Mesendoderm (in vitro differentiated cells): ENCODE results near the gene LHX1.
A peak's percentile ranks its signal among the peaks of the same experiment; 100 is the strongest.

Source experiments
- DNase-seq: peaks from one replicate; pipeline ENCODE4 v3.0.0; 2013
- H2AK5ac ChIP-seq: 2 replicates; pipeline ENCODE4 v1.6.1; 2013; ENCODE audit warnings: low read length, inconsistent platforms
- H2BK120ac ChIP-seq: 2 replicates; pipeline ENCODE4 v1.6.1; 2013; ENCODE audit warnings: low read depth, mild to moderate bottlenecking, low read length, moderate library complexity, mixed read lengths
- H2BK15ac ChIP-seq: replicated peaks from 2 replicates; pipeline ENCODE4 v1.6.1; 2013; ENCODE audit warnings: low read depth, mild to moderate bottlenecking, moderate library complexity
- H2BK5ac ChIP-seq: 2 replicates; pipeline ENCODE4 v1.6.1; 2013; ENCODE audit warnings: low read length, inconsistent platforms
- H3K18ac ChIP-seq: 2 replicates; pipeline ENCODE4 v1.6.1; 2013; ENCODE audit warnings: mild to moderate bottlenecking, low read length, mixed read lengths
- H3K23ac ChIP-seq: one replicate; pipeline ENCODE4 v1.6.1; 2013; ENCODE audit warnings: low read length
- H3K27ac ChIP-seq: 2 replicates; pipeline ENCODE4 v1.5.1; 2013; ENCODE audit warnings: low read depth, mild to moderate bottlenecking, inconsistent platforms, low read length, moderate library complexity
- H3K27me3 ChIP-seq: 2 replicates; pipeline ENCODE4 v1.6.1; 2013; ENCODE audit warnings: low read length, control low read depth, mild to moderate bottlenecking, inconsistent platforms; ENCODE audit not compliant: insufficient read depth, poor library complexity
- H3K36me3 ChIP-seq: 2 replicates; pipeline ENCODE4 v1.6.1; 2013; ENCODE audit warnings: low read length, inconsistent platforms; ENCODE audit not compliant: control insufficient read depth, insufficient read depth
- H3K4ac ChIP-seq: one replicate; pipeline ENCODE4 v1.6.1; 2013; ENCODE audit warnings: low read depth, mild to moderate bottlenecking, low read length, moderate library complexity
- H3K4me1 ChIP-seq: 2 replicates; pipeline ENCODE4 v1.6.1; 2013; ENCODE audit warnings: low read depth, low read length, inconsistent platforms; ENCODE audit not compliant: control insufficient read depth
- H3K4me2 ChIP-seq: 2 replicates; pipeline ENCODE4 v1.6.1; 2013; ENCODE audit warnings: low read length
- H3K4me3 ChIP-seq: 2 replicates; pipeline ENCODE4 v1.5.1; 2013; ENCODE audit warnings: mild to moderate bottlenecking, low read length
- H3K56ac ChIP-seq: one replicate; pipeline ENCODE4 v1.6.1; 2013; ENCODE audit warnings: low read length
- H3K79me1 ChIP-seq: 2 replicates; pipeline ENCODE4 v1.6.1; 2013; ENCODE audit warnings: low read length, inconsistent platforms
- H3K79me2 ChIP-seq: 2 replicates; pipeline ENCODE4 v1.6.1; 2013; ENCODE audit warnings: mild to moderate bottlenecking, low read length; ENCODE audit not compliant: control insufficient read depth, insufficient read depth
- H3K9ac ChIP-seq: 2 replicates; pipeline ENCODE4 v1.6.1; 2013; ENCODE audit warnings: low read length, inconsistent platforms
- H4K5ac ChIP-seq: one replicate; pipeline ENCODE4 v1.6.1; 2013; ENCODE audit warnings: low read length
- H4K8ac ChIP-seq: one replicate; pipeline ENCODE4 v1.6.1; 2013; ENCODE audit warnings: low read depth, mild to moderate bottlenecking, control low read depth, low read length, moderate library complexity
- WGBS: extraction: QIAGEN DNeasy Blood & Tissue Kit; methylation state at CpG from one replicate; pipeline ENCODE4 v1.1.7; 2013; ENCODE audit warnings: low lambda C conversion rate, missing lambda C conversion rate; ENCODE audit not compliant: insufficient coverage; ENCODE audit errors: extremely low coverage; 5-methylcytosine and 5-hydroxymethylcytosine counted together

The LHX1 gene

DNA sequence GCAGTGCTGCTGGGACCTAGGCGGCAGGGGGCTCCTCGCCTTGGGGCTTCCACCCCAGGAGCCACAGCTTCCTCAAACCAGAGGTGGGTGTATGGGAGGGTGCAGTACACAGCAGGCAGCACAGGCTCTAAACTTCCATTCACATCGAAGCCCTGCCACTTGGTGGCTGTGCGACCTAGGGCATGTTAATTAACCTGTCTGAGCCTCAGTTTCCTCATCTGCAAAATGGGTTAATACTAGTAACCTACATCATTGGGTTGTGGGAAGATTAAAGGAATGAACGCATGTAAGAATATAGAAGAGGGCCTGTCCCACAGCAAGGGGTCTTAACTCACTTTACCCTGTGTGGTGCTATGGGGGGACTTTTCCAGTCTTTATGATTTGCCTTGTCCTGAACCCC lies 26.8 kb upstream of the LHX1 start:
- WGBS: no CpG with 5 or more reads among the region's 5 CpGs

DNA sequence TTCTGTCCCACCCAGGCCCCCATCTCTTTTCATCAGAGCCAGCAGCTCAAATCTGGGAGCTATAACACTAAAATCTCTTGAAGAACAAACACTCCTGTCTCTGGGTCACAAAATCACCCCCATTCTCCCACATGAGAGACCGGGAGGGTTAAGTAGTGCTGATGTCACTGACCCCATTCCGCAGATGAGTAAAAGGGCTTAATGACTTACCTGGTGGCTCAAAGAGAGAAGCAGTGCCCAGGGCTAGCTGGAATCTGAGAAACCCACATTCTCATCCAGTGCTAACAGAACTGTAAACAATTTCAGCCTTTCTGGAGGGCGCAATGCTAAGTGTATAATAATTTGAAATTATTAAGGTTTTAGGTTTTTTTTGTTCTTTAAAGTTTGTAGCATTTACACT lies 26.3 kb upstream of the LHX1 start:
- no peak overlapping the region for H2BK15ac ChIP-seq
- no peak overlapping the region for H3K4me3 ChIP-seq
- H3K27ac ChIP-seq: no peak overlapping the region
- no peaks in the 10 kb centered on the region for H3K79me2 ChIP-seq
- WGBS: no CpG with 5 or more reads among the region's 3 CpGs
- H3K18ac ChIP-seq: no peak overlapping the region
- no peaks in the 10 kb centered on the region for H3K36me3 ChIP-seq
- H3K4me1 ChIP-seq: peaks cover 5% of the 10 kb centered on the region
- no peaks in the 10 kb centered on the region for H3K79me1 ChIP-seq
- no peak overlapping the region for H3K4me2 ChIP-seq
- no peak overlapping the region for H3K56ac ChIP-seq
- H2BK5ac ChIP-seq: no peak overlapping the region
- no peak overlapping the region for H3K4ac ChIP-seq
- H3K23ac ChIP-seq: no peak overlapping the region
- no peak overlapping the region for H3K9ac ChIP-seq
- no peak overlapping the region for H4K5ac ChIP-seq
- no peak overlapping the region for H2AK5ac ChIP-seq
- no peak for DNase-seq
- H2BK120ac ChIP-seq: no peak overlapping the region
- H3K27me3 ChIP-seq: no peaks in the 10 kb centered on the region
- H4K8ac ChIP-seq: no peak overlapping the region

More for the DNA sequence above, 26.8 kb upstream of the LHX1 start:
- Histone ChIP-seq H4K8ac (no peak overlapping the region), H4K5ac (no peak overlapping the region), H2AK5ac (no peak overlapping the region), H3K4me2 (no peak overlapping the region), H3K4me1 (peaks cover 5% of the 10 kb centered on the region), H2BK15ac (no peak overlapping the region), H3K27ac (no peak overlapping the region), H3K36me3 (no peaks in the 10 kb centered on the region), H3K4me3 (no peak overlapping the region), H3K9ac (no peak overlapping the region), H3K79me2 (no peaks in the 10 kb centered on the region), H3K23ac (no peak overlapping the region), H3K56ac (no peak overlapping the region), H2BK5ac (no peak overlapping the region), H3K79me1 (no peaks in the 10 kb centered on the region), H3K18ac (no peak overlapping the region), H3K4ac (no peak overlapping the region), H2BK120ac (no peak overlapping the region), H3K27me3 (no peaks in the 10 kb centered on the region)
- no peak for DNase-seq

DNA sequence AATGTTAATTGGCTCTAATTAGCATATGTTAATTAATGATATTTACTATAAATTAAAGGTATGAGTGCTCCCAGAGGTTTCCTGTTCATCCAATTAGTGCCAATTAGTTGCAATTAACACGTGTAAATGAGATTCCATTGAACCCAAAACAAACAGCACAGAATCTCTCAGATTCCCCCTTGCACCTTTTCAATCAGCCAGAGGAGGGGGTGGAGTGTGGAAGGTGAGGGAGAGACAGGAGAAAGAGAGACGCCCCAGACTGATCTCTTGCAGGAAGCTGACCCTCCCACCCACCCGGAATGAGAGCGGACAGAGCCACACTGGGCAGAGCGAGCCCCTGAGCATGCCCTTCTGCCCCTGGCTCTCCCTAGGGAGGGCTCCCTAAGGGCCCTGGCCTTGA lies 24.1 kb upstream of the LHX1 start:
- H3K4me1 ChIP-seq: peaks cover 7% of the 10 kb centered on the region
- no peak overlapping the region for H4K5ac ChIP-seq
- no peak overlapping the region for H3K56ac ChIP-seq
- H2BK15ac ChIP-seq: no peak overlapping the region
- peak; percentile 54 for DNase-seq
- no CpG with 5 or more reads among the region's 5 CpGs for WGBS
- no peak overlapping the region for H3K27ac ChIP-seq
- no peak overlapping the region for H2BK120ac ChIP-seq
- H3K36me3 ChIP-seq: no peaks in the 10 kb centered on the region
- H3K4me2 ChIP-seq: no peak overlapping the region
- H3K4me3 ChIP-seq: no peak overlapping the region
- no peaks in the 10 kb centered on the region for H3K79me1 ChIP-seq
- no peak overlapping the region for H3K4ac ChIP-seq
- no peak overlapping the region for H2BK5ac ChIP-seq
- H2AK5ac ChIP-seq: no peak overlapping the region
- H3K23ac ChIP-seq: no peak overlapping the region
- H3K27me3 ChIP-seq: no peaks in the 10 kb centered on the region
- no peaks in the 10 kb centered on the region for H3K79me2 ChIP-seq
- H3K9ac ChIP-seq: no peak overlapping the region
- H4K8ac ChIP-seq: no peak overlapping the region
- peak overlapping the region; percentile 24 for H3K18ac ChIP-seq

DNA sequence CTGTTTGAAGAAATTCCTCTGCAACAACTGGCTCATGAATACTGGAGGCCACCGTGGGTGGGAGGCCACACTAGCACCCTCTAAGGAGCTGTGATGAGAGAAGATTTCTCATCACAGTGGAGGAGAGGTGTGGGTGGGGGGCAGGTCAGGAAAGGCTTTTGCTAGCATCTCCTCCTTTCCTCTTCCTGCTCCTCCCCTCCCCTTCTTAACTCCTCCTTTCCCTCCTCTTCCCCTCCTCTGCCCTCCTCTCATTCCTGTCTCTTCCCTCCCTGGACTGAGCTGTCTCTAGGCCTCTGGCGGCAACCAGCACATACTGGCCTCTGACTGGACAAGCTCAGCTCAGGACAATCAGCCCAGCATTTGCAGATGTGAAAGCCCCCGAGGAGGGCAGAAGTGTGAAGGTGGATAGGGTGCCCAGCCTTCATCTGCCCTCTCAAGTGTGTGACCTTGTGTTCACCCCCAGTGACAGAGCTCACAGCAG lies 19.0 kb upstream of the LHX1 start:
- H4K5ac ChIP-seq: no peak overlapping the region
- no peak overlapping the region for H3K27ac ChIP-seq
- H3K36me3 ChIP-seq: no peaks in the 10 kb centered on the region
- no peak overlapping the region for H2BK5ac ChIP-seq
- no peaks in the 10 kb centered on the region for H3K79me1 ChIP-seq
- no CpG with 5 or more reads among the region's 3 CpGs for WGBS
- H3K18ac ChIP-seq: no peak overlapping the region
- no peak overlapping the region for H3K23ac ChIP-seq
- peak overlapping the region; percentile 84 for H3K56ac ChIP-seq
- peak; percentile 83 for DNase-seq
- no peak overlapping the region for H3K4me2 ChIP-seq
- H4K8ac ChIP-seq: no peak overlapping the region
- H2AK5ac ChIP-seq: no peak overlapping the region
- no peak overlapping the region for H2BK15ac ChIP-seq
- peaks cover 37% of the 10 kb centered on the region for H3K4me1 ChIP-seq
- H2BK120ac ChIP-seq: no peak overlapping the region
- H3K4me3 ChIP-seq: no peak overlapping the region
- H3K79me2 ChIP-seq: no peaks in the 10 kb centered on the region
- H3K27me3 ChIP-seq: no peaks in the 10 kb centered on the region
- no peak overlapping the region for H3K4ac ChIP-seq
- H3K9ac ChIP-seq: peak overlapping the region; percentile 50

DNA sequence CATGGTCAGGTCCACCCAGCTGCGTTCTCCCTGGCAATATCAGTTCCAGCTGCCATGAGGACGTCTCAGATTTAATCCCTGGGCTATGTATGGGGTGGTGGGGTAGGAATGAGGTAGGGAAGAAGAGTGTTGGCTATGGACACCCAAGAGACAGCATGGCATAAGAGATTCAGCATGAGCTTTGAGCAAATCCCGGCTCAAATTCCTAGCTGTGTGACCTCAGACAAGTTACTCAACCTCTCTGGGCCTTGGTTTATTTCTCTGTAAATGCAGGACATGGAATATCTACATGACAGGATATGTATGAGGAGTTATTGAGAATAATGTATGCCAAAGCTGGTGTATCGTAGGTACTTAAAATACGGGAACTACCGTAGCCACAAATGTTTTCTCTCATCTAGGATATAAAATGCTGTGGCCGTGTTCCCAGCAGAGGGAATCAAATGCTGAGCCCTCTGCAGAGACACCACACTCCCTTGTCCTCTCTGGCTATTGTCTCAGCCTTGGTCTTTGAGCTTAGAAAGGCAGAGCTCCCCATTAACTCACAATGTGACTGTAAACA lies 17.8 kb upstream of the LHX1 start:
- H3K4me3 ChIP-seq: no peak overlapping the region
- H2AK5ac ChIP-seq: no peak overlapping the region
- no peak overlapping the region for H2BK15ac ChIP-seq
- H3K18ac ChIP-seq: peak overlapping the region; percentile 53
- H3K36me3 ChIP-seq: no peaks in the 10 kb centered on the region
- H3K23ac ChIP-seq: no peak overlapping the region
- WGBS: no CpG with 5 or more reads among the region's 7 CpGs
- no peak overlapping the region for H4K5ac ChIP-seq
- H3K4me1 ChIP-seq: peaks cover 44% of the 10 kb centered on the region
- H3K79me1 ChIP-seq: no peaks in the 10 kb centered on the region
- peak overlapping the region; percentile 41 for H3K4ac ChIP-seq
- H3K27me3 ChIP-seq: no peaks in the 10 kb centered on the region
- H3K79me2 ChIP-seq: no peaks in the 10 kb centered on the region
- H4K8ac ChIP-seq: no peak overlapping the region
- peak overlapping the region; percentile 12 for H3K9ac ChIP-seq
- no peak overlapping the region for H2BK5ac ChIP-seq
- no peak overlapping the region for H3K4me2 ChIP-seq
- peak overlapping the region; percentile 63 for H3K56ac ChIP-seq
- no peak overlapping the region for H3K27ac ChIP-seq
- DNase-seq: no peak
- H2BK120ac ChIP-seq: no peak overlapping the region
